K562 (cell line): Measurements from ENCODE around the gene ADAMTS1.

ENCODE experiments used
- CBX8 ChIP-seq: fragments of 200-600 bp; sonication (generic); IDR thresholded peaks from 2 replicates; pipeline ENCODE4 v1.6.1; 2012; ENCODE audit warnings: borderline replicate concordance, mixed run types, low read depth, mild to moderate bottlenecking, moderate library complexity, mixed read lengths, low read length, control low read depth, inconsistent platforms; ENCODE audit not compliant: poor library complexity, severe bottlenecking; ENCODE audit errors: extremely low read depth
- CREM ChIP-seq: IDR thresholded peaks from 2 replicates; pipeline ENCODE4 v1.6.1; 2014; ENCODE audit warnings: antibody characterized with exemption, low read depth
- NKRF ChIP-seq: fragments of 450-650 bp; IDR thresholded peaks from 2 replicates; pipeline ENCODE4 v1.6.1; 2016; ENCODE audit warnings: borderline replicate concordance
- POLR2A ChIP-seq: fragments of 450-650 bp; conservative IDR thresholded peaks from 2 replicates; pipeline ENCODE4 v1.6.1; 2016
- YY1 ChIP-seq, 3 experiments: IDR thresholded peaks; 2 replicates each; pipeline ENCODE4 v1.6.1; 2011; ENCODE audit warnings: low read length in 2 of 3, mild to moderate bottlenecking in 2 of 3, moderate library complexity in 2 of 3, borderline replicate concordance in 1 of 3, control low read depth in 1 of 3, low read depth in 1 of 3; ENCODE audit not compliant: insufficient read depth in 3 of 3, insufficient replicate concordance in 2 of 3, control insufficient read depth in 1 of 3, insufficient read length in 1 of 3; ENCODE audit errors: extremely low read depth in 1 of 3
- TF ChIP-seq, protein P1 (sequence below): sonication (generic); formaldehyde crosslinking; IDR thresholded peaks from 2 replicates; pipeline ENCODE4 v1.8.1; 2023; ENCODE audit warnings: mild to moderate bottlenecking, missing genetic modification reagents
- TF ChIP-seq, protein P2 (sequence below), 2 experiments: fragments of 450-650 bp; formaldehyde crosslinking in 1 of 2; IDR thresholded peaks; 2 replicates each; pipeline versions ENCODE4 v1.4.0 to v1.6.1; 2014 to 2020; ENCODE audit warnings: mild to moderate bottlenecking in 2 of 2, borderline replicate concordance in 1 of 2, low read depth in 1 of 2
- TF ChIP-seq, protein P3 (sequence below), 2 experiments: fragments of 450-650 bp; IDR thresholded peaks; 2 replicates each; pipeline ENCODE4 v1.6.1; 2016
- TF ChIP-seq, protein P4 (sequence below): sonication (generic); formaldehyde crosslinking; IDR thresholded peaks from 2 replicates; pipeline ENCODE4 v1.9.0; 2022; ENCODE audit warnings: mild to moderate bottlenecking, missing genetic modification reagents

- TF ChIP-seq, protein P1, sequence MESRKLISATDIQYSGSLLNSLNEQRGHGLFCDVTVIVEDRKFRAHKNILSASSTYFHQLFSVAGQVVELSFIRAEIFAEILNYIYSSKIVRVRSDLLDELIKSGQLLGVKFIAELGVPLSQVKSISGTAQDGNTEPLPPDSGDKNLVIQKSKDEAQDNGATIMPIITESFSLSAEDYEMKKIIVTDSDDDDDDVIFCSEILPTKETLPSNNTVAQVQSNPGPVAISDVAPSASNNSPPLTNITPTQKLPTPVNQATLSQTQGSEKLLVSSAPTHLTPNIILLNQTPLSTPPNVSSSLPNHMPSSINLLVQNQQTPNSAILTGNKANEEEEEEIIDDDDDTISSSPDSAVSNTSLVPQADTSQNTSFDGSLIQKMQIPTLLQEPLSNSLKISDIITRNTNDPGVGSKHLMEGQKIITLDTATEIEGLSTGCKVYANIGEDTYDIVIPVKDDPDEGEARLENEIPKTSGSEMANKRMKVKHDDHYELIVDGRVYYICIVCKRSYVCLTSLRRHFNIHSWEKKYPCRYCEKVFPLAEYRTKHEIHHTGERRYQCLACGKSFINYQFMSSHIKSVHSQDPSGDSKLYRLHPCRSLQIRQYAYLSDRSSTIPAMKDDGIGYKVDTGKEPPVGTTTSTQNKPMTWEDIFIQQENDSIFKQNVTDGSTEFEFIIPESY (CRISPR knock-in tag) = no peak
- TF ChIP-seq, protein P2, sequence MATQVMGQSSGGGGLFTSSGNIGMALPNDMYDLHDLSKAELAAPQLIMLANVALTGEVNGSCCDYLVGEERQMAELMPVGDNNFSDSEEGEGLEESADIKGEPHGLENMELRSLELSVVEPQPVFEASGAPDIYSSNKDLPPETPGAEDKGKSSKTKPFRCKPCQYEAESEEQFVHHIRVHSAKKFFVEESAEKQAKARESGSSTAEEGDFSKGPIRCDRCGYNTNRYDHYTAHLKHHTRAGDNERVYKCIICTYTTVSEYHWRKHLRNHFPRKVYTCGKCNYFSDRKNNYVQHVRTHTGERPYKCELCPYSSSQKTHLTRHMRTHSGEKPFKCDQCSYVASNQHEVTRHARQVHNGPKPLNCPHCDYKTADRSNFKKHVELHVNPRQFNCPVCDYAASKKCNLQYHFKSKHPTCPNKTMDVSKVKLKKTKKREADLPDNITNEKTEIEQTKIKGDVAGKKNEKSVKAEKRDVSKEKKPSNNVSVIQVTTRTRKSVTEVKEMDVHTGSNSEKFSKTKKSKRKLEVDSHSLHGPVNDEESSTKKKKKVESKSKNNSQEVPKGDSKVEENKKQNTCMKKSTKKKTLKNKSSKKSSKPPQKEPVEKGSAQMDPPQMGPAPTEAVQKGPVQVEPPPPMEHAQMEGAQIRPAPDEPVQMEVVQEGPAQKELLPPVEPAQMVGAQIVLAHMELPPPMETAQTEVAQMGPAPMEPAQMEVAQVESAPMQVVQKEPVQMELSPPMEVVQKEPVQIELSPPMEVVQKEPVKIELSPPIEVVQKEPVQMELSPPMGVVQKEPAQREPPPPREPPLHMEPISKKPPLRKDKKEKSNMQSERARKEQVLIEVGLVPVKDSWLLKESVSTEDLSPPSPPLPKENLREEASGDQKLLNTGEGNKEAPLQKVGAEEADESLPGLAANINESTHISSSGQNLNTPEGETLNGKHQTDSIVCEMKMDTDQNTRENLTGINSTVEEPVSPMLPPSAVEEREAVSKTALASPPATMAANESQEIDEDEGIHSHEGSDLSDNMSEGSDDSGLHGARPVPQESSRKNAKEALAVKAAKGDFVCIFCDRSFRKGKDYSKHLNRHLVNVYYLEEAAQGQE (IDR thresholded peaks at IDR 0.05; ENCODE audit: borderline replicate concordance) = no peak; the same call in 1 of the 2 replicates
- TF ChIP-seq, protein P2 (CRISPR knock-in tag; IDR thresholded peaks at IDR 0.05; ENCODE audit: low read depth) = no peak
- no peak for TF ChIP-seq CBX8
- no peak for TF ChIP-seq YY1 (IDR thresholded peaks at IDR 0.05; ENCODE audit: borderline replicate concordance in 1 of 3, control insufficient read depth in 1 of 3, extremely low read depth in 1 of 3, insufficient read depth in 3 of 3, insufficient read length in 1 of 3, insufficient replicate concordance in 2 of 3, low read depth in 1 of 3, low read length in 2 of 3)
- TF ChIP-seq CREM = no peak
- no peak for TF ChIP-seq NKRF
- no peak for TF ChIP-seq POLR2A
- TF ChIP-seq, protein P3, sequence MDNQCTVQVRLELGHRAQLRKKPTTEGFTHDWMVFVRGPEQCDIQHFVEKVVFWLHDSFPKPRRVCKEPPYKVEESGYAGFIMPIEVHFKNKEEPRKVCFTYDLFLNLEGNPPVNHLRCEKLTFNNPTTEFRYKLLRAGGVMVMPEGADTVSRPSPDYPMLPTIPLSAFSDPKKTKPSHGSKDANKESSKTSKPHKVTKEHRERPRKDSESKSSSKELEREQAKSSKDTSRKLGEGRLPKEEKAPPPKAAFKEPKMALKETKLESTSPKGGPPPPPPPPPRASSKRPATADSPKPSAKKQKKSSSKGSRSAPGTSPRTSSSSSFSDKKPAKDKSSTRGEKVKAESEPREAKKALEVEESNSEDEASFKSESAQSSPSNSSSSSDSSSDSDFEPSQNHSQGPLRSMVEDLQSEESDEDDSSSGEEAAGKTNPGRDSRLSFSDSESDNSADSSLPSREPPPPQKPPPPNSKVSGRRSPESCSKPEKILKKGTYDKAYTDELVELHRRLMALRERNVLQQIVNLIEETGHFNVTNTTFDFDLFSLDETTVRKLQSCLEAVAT (IDR thresholded peaks at IDR 0.05) = no peak
- TF ChIP-seq, protein P4, sequence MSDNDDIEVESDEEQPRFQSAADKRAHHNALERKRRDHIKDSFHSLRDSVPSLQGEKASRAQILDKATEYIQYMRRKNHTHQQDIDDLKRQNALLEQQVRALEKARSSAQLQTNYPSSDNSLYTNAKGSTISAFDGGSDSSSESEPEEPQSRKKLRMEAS (CRISPR knock-in tag) = no peak
Observed at GRCh38 chr21:26849428-26850115, 4.4 kb upstream of the ADAMTS1 start.
